ELR (cell line): ENCODE measurements around the gene RELL1.

Experiments
- DNase-seq: peaks from one replicate; pipeline ENCODE4 v3.0.0-alpha.2; 2015; ENCODE audit warnings: low read depth

Gene RELL1

GRCh38 chr4:37686373-37687193, at the start of gene RELL1:
TSS of gene RELL1 (minus strand) at chr4:37686376. CDS start at chr4:37686287, 89 bp downstream.
- peak; percentile 98 for DNase-seq

- no peak for DNase-seq
Observed at GRCh38 chr4:37735578-37735977, 49.4 kb upstream of the RELL1 start.

GRCh38 chr4:37734989-37735388, 48.8 kb upstream of the RELL1 start:
- DNase-seq, result no peak

- DNase-seq, result no peak
Observed at GRCh38 chr4:37733240-37733867, 47.2 kb upstream of the RELL1 start.

GRCh38 chr4:37732526-37733186, 46.5 kb upstream of the RELL1 start:
- DNase-seq, result no peak

- no peak for DNase-seq
Observed at GRCh38 chr4:37729649-37730004, 43.5 kb upstream of the RELL1 start.

GRCh38 chr4:37728064-37728463, 41.9 kb upstream of the RELL1 start:
- no peak for DNase-seq

- DNase-seq, result no peak
Observed at GRCh38 chr4:37727635-37728034, 41.5 kb upstream of the RELL1 start.

- no peak for DNase-seq
Observed at GRCh38 chr4:37726666-37727065, 40.5 kb upstream of the RELL1 start.

GRCh38 chr4:37725718-37726117, 39.5 kb upstream of the RELL1 start:
- no peak for DNase-seq

GRCh38 chr4:37723067-37723466, 36.9 kb upstream of the RELL1 start:
- no peak for DNase-seq

GRCh38 chr4:37721995-37722638, 35.9 kb upstream of the RELL1 start:
- DNase-seq, result no peak

GRCh38 chr4:37719021-37719420, 32.8 kb upstream of the RELL1 start:
- DNase-seq, result peak; percentile 13

GRCh38 chr4:37717576-37717975, 31.4 kb upstream of the RELL1 start:
- peak; percentile 75 for DNase-seq

GRCh38 chr4:37715889-37716402, 29.8 kb upstream of the RELL1 start:
- peak; percentile 22 for DNase-seq

- DNase-seq, result no peak
Observed at GRCh38 chr4:37710491-37710890, 24.3 kb upstream of the RELL1 start.

GRCh38 chr4:37706032-37706431, 19.9 kb upstream of the RELL1 start:
- DNase-seq, result no peak

GRCh38 chr4:37705571-37705970, 19.4 kb upstream of the RELL1 start:
- DNase-seq, result no peak

- DNase-seq, result no peak
Observed at GRCh38 chr4:37699868-37700481, 13.8 kb upstream of the RELL1 start.

GRCh38 chr4:37697566-37697965, 11.4 kb upstream of the RELL1 start:
- DNase-seq, result no peak

GRCh38 chr4:37693450-37694190, 7.4 kb upstream of the RELL1 start:
- peak; percentile 95 for DNase-seq
